ENCODE data around the gene AMMECR1.

DNA sequence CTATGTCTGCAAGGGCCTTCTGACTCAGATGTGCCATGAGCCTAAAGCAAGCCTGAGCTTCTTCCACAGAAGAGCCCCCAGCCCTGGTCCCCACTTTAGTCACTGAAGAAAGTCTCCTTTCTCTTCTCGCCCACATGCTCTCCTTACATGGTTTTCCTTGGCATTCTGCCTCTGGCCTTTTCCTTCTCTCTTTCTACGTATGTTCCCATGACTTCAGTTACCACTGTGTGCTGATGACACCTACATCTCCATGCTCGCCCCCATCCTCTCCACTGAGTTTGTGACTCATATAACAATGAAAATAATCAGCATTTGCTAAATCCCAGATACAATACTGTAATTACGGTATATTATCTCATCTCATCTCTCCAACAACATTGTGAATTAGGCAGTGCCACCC, 149.3 kb downstream of the AMMECR1 start:
- TF ChIP-seq, protein P1, sequence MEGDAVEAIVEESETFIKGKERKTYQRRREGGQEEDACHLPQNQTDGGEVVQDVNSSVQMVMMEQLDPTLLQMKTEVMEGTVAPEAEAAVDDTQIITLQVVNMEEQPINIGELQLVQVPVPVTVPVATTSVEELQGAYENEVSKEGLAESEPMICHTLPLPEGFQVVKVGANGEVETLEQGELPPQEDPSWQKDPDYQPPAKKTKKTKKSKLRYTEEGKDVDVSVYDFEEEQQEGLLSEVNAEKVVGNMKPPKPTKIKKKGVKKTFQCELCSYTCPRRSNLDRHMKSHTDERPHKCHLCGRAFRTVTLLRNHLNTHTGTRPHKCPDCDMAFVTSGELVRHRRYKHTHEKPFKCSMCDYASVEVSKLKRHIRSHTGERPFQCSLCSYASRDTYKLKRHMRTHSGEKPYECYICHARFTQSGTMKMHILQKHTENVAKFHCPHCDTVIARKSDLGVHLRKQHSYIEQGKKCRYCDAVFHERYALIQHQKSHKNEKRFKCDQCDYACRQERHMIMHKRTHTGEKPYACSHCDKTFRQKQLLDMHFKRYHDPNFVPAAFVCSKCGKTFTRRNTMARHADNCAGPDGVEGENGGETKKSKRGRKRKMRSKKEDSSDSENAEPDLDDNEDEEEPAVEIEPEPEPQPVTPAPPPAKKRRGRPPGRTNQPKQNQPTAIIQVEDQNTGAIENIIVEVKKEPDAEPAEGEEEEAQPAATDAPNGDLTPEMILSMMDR (IDR thresholded peaks at IDR 0.05) = no peak
- no peak for TF ChIP-seq POLR2A (IDR thresholded peaks at IDR 0.05)
